ENCODE measurements around the gene ACTRT1.

The ACTRT1 gene

DNA sequence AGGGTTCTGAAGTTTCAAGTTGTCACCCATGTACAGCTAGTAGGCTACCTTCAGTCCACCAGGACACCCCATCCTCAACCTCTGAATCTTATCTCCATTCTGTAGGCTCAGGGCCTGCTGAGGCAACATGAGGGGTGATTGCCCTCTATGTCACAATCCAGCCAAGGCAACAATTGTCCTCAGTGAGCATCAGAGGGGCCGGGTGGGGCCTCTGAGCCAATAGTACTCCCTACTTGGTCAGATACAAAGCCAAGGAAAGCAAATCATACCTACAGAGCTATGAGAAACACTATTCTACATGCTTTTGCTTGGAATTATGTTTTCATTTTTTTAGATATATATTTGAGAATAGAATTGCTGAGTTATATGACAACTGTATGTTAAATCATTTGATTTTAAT lies at the start of gene ACTRT1:
TSS of gene ACTRT1 (minus strand) at position 101 of the 400 bp plus-strand sequence. CDS start 197 bp downstream, outside the sequence.
- DNase-seq (ENCODE audit: low read depth in 2 of 2): no peak

DNA sequence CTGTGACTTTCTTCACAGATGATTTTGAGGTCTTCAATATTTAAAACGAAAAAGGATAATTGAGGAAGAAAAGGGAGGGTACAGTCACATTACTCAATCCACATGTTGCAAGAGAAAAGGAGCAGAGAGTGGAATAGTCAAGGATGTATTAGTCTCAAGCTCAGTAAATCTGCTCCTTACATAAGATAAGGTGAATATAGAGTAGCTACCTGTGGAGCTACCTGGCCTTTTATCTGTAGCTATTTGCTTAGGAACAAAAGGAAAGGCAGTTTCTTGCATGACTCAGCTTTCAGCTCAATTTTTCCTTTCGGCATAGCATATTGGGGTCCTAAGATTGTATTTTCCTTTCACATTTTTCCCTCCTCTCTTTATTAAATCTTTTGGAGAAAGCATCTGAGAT lies 26.3 kb upstream of the ACTRT1 start:
- no peak for DNase-seq (ENCODE audit: low read depth in 2 of 2)

DNA sequence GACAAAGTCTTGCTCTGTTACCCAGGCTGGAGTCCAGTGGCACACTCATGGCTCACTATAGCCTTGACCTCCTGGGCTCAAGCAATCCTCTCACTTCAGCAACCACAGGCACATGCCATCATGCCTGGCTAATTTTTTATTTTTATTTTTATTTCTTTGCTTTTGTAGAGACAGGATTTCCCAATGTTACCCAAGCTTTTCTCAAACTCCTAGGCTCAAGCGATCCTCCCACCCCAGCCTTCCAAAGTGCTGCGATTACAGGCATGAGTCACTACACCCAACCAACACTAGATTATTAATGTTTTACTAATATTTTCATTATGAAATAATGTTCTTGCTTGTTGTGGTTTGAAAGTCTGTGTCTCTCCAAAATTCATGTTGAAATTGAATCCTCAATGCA lies 5.2 kb upstream of the ACTRT1 start:
- DNase-seq (ENCODE audit: low read depth in 2 of 2): no peak

DNA sequence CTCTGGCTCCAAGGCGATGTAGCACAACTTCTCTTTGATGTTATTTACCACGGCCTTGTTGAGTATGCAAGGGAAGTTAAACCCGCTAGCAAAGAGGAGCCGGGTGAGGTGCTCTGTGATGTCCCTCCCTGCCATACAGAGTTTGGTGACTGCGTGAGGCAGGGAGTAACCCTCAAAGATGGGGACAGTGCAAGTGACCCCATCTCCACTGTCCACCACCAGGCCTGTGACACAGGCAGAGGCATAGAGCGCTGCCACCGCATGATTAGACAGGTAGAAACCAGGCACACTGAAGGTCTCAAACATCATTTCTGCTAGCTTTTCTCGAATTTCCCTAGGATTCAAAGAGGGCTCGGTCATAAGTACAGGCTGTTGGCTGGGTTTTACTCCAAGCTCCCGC lies 677 bp downstream of the ACTRT1 start:
- no peak for DNase-seq (ENCODE audit: low read depth in 2 of 2)

DNA sequence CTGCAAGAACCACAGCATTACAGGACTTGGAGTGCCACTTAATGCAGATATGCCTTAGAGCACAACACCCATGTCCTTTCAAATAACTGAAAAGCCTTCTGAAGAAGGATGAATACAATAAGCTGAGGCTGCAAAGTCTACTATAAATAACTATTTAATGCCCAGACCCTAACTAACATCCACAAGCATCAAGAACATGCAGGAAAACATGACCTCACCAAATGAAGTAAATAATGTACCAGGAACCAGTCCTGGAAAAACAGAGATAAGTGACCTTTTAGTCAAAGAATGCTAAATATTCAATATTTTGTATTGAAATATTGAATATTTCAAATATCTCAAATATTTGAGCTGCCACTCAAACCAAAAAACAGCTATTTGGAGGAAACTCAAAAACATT lies 16.9 kb downstream of the ACTRT1 start:
- DNase-seq (ENCODE audit: low read depth in 2 of 2): no peak

DNA sequence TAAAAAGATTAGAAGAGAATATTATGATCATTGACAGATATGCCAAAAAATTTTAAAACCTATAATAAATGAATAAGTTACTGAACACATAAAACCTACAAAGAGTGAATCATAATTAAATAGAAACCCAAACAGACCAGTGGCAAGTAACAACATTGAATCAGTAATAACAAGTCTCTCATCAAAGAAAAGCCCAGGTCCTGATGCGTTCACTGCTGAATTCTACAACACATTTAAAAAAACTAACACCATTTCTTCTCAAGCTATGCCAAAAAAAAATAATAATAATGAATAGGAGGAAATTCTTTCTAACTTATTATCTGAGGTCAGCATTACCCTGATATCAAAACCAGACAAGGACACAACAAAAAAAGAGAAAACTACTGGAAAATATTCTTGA lies 30.6 kb downstream of the ACTRT1 start:
- DNase-seq (ENCODE audit: low read depth in 2 of 2): no peak

DNA sequence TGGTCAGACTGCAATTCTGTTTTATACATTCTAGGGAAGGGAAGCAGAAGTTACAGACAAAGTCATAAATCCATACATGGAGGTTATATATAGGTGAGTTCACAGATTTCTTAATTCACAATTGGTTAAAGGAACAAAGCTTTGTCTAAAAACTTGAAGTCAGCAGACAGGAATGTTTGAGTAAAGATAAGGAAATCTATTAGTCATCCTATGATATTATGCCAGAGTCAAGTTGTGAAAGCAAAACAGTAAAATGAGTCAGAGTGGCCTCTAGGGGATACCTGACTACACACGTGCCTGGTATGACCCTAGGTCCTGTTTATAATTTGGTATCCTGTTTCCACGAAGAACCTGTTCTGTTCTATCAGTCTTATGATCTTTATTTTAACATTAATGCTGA lies 31.5 kb downstream of the ACTRT1 start:
- no peak for DNase-seq (ENCODE audit: low read depth in 2 of 2)

DNA sequence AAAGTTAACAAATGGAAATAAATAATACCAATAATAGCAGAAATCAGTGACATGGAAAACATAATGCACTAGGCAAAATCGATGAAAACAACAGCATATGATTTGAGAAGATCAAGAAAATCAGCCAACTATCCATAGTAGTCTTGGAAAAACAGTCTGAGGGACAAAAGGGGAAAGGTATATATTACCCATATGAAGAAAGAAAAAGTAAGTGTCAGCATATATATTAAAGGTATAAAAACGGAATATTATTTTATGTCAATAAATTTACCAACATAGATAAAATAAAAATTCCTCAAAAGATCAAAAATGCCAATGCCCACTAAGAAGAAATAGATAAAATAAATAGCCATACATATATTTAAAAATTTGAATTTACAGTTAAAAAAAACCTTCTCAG lies 33.0 kb downstream of the ACTRT1 start:
- no peak for DNase-seq (ENCODE audit: low read depth in 2 of 2)

DNA sequence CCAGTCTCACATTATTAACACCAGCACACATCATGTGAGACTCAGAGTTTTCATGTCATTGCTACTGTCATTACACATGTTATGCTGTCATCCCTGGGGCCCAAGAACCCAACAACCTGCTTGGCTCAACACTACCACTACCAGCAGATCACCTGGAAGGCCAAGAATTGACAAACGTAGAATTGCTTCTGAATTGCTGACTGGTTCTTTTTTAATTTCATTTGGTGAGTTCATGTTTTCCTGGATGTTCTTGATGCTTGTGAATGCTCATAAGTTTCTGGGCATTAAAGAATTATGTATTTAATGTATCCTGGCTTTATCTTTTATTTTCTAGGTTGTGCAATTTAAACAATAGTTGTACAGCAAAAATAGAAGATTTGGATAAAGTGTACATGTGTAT lies 40.2 kb downstream of the ACTRT1 start:
- DNase-seq (ENCODE audit: low read depth in 2 of 2): no peak

DNA sequence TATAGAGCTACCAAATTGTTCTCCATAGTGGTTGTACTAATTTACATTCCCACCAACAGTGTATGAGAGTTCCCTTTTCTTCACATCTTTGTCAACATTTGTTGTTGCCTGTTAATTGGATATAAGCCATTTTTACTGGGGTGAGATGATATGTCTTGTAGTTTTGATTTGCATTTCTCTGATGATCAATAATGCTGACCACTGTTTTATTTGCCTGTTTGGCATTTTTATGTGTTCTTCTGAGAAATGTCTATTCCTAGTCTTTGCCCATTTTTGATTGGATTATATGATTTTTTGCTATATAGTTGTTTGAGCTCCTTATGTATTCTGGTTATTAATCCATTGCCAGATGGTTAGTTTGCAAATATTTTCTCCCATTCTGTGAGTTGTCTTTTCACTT lies 44.3 kb downstream of the ACTRT1 start:
- no peak for DNase-seq (ENCODE audit: low read depth in 2 of 2)
